HG03066 (cell line): ENCODE results near the gene ITGB4.

Source experiments
- ATAC-seq: cut with Tn5 transposase; IDR thresholded peaks from one replicate; pipeline ENCODE4 v1.9.1; 2021; ENCODE audit warnings: low read depth; ENCODE audit not compliant: unreplicated experiment

Gene ITGB4

GRCh38 chr17:75720656-75721462, at the start of gene ITGB4:
Gene ITGB4, plus strand, starts transcription at chr17:75721459. Its CDS starts 3,245 bp downstream, at chr17:75724704.
- ATAC-seq, result no peak

- no peak for ATAC-seq
Observed at GRCh38 chr17:75672011-75672410, 49.2 kb upstream of the ITGB4 start.

- no peak for ATAC-seq
Observed at GRCh38 chr17:75673487-75673886, 47.8 kb upstream of the ITGB4 start.

- ATAC-seq, result no peak
Observed at GRCh38 chr17:75676461-75676860, 44.8 kb upstream of the ITGB4 start.

- no peak for ATAC-seq
Observed at GRCh38 chr17:75679706-75680211, 41.5 kb upstream of the ITGB4 start.

- ATAC-seq, result no peak
Observed at GRCh38 chr17:75680431-75680830, 40.8 kb upstream of the ITGB4 start.

- no peak for ATAC-seq
Observed at GRCh38 chr17:75681289-75681688, 40.0 kb upstream of the ITGB4 start.

GRCh38 chr17:75683583-75683982, 37.7 kb upstream of the ITGB4 start:
- ATAC-seq, result no peak

- no peak for ATAC-seq
Observed at GRCh38 chr17:75684249-75684648, 37.0 kb upstream of the ITGB4 start.

GRCh38 chr17:75684924-75685323, 36.3 kb upstream of the ITGB4 start:
- no peak for ATAC-seq

- no peak for ATAC-seq
Observed at GRCh38 chr17:75685499-75685898, 35.8 kb upstream of the ITGB4 start.

GRCh38 chr17:75688209-75688825, 32.9 kb upstream of the ITGB4 start:
- ATAC-seq, result no peak

GRCh38 chr17:75689441-75689873, 31.8 kb upstream of the ITGB4 start:
- no peak for ATAC-seq

- ATAC-seq, result no peak
Observed at GRCh38 chr17:75691371-75691791, 29.9 kb upstream of the ITGB4 start.

GRCh38 chr17:75691801-75692626, 29.2 kb upstream of the ITGB4 start:
- no peak for ATAC-seq

GRCh38 chr17:75692976-75693375, 28.3 kb upstream of the ITGB4 start:
- ATAC-seq, result no peak

- no peak for ATAC-seq
Observed at GRCh38 chr17:75693500-75694481, 27.5 kb upstream of the ITGB4 start.

GRCh38 chr17:75694536-75694935, 26.7 kb upstream of the ITGB4 start:
- no peak for ATAC-seq

GRCh38 chr17:75695141-75695829, 26.0 kb upstream of the ITGB4 start:
- ATAC-seq, result no peak
